Mononuclear cell (primary cell): Measurements from ENCODE around the gene ARL16. TPM values are rescaled to one million over a fixed set of nuclear protein-coding genes. Genes with fewer than 3 reads are reported as not detected.

ENCODE experiments used
- H3K27me3 ChIP-seq: 2 replicates; pipeline ENCODE4 v1.6.0; 2011; ENCODE audit warnings: low read length, control low read depth; ENCODE audit not compliant: insufficient read depth
- H3K4me1 ChIP-seq: 2 replicates; pipeline ENCODE4 v1.5.1; 2011; ENCODE audit warnings: mild to moderate bottlenecking, low read length, control low read depth; ENCODE audit not compliant: insufficient read depth
- H3K4me3 ChIP-seq: 2 replicates; pipeline ENCODE4 v1.5.1; 2011; ENCODE audit warnings: mild to moderate bottlenecking, low read length, moderate library complexity
- H3K9me3 ChIP-seq: 2 replicates; pipeline ENCODE4 v1.5.1; 2011; ENCODE audit warnings: low read depth, mild to moderate bottlenecking, control low read depth, low read length
- total RNA-seq: library from RNA; depleted of rRNA; stranded (reverse); fragments of >200 nt; gene quantifications from one replicate; pipeline ENCODE4 v1.2.3, GENCODE V29; 2012

ARL16 gene
- total RNA-seq, 1 donor = 15.5 TPM

DNA sequence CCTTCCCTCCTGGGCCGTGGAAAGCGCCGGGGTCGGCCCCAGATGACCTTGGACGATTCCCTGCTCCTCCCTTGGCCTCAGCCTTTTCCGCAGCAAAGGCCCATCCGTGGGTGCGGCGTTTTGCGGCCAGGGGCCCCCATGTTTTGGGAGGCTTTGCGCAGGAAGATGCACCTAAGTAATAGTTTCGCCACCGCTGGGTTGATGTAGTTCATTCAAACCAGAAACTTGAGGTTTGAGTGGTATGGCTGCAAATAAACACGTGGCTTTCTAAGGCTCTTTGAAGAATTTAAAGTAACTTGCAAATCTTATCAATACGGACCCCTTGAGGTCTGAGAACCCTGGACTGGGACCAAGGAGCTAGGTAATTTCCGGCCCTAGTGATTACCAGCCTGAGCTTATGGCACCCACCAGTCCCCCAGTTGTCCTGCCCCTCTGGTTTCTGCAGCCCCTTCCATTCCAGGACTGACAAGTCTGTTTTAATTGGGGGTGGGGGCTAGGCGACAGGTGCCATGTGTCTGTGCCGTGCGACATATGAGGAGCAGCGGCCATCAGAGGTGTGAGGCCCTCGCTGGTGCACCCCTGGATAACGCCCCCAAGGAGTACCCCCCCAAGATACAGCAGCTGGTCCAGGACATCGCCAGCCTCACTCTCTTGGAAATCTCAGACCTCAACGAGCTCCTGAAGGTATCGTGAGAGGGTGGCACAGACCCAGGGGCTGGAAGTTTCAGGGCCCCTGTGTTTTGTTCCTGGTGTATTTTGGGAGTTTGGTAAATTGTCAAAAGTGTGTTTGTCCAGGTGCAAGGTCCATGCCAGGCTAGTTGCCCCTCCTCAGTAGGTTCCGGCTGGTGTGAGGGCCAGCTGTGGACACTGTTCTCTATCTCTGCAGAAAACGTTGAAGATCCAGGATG is 20.4 kb upstream of the ARL16 start:
- H3K4me3 ChIP-seq = peak overlapping the region; percentile 85

DNA sequence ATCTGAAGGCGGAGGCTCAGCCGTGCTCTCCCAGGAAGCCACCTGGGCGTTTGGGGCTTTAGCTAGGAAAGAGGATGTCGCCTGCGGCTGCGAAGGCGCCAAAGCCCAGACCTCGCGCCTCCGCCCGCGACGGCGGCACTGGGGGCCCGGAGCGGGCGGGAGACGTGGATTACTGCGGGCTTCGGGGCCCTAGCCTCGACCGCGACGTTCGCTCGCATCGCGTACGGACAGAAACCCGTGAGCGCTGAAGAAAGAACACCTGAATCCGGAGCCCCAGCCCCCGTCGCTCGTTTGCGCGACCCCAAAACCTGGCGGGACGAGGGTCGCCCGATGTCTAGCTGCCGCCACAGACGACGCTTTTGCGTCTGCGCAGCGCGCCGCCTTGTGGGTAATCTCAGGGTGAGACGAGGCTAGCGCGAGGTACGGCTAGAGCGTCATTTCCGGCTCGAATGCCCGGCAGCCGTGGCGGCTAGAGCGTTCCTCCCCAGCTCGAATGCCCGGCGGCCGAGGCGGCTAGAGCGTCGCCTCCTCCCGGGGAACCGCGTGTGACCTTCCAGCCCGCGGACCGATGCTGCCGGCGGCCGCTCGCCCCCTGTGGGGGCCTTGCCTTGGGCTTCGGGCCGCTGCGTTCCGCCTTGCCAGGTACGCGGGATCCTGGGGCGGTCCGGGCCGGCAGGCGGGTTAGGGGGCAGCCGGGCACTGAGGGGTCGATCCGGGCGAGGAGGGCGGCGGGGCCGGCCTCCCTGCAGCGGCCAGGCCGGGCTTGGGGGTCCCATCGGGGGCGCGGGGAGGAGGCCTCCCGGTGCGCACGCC is 19.5 kb upstream of the ARL16 start, which contains the start of gene MRPL12:
Gene MRPL12 (plus strand): TSS at position 434 of the 813 bp plus-strand sequence. CDS start 135 bp downstream, at position 569.
- H3K27me3 ChIP-seq = no peaks in the 10 kb centered on the region
- H3K4me1 ChIP-seq = peaks cover 24% of the 10 kb centered on the region
- H3K4me3 ChIP-seq = peak within 1 kb of the TSS; percentile 85
- no peaks in the 10 kb centered on the region for H3K9me3 ChIP-seq

More for the DNA sequence above, 20.4 kb upstream of the ARL16 start:
- H3K27me3 ChIP-seq = no peaks in the 10 kb centered on the region
- no peaks in the 10 kb centered on the region for H3K9me3 ChIP-seq
- H3K4me1 ChIP-seq = peaks cover 24% of the 10 kb centered on the region

DNA sequence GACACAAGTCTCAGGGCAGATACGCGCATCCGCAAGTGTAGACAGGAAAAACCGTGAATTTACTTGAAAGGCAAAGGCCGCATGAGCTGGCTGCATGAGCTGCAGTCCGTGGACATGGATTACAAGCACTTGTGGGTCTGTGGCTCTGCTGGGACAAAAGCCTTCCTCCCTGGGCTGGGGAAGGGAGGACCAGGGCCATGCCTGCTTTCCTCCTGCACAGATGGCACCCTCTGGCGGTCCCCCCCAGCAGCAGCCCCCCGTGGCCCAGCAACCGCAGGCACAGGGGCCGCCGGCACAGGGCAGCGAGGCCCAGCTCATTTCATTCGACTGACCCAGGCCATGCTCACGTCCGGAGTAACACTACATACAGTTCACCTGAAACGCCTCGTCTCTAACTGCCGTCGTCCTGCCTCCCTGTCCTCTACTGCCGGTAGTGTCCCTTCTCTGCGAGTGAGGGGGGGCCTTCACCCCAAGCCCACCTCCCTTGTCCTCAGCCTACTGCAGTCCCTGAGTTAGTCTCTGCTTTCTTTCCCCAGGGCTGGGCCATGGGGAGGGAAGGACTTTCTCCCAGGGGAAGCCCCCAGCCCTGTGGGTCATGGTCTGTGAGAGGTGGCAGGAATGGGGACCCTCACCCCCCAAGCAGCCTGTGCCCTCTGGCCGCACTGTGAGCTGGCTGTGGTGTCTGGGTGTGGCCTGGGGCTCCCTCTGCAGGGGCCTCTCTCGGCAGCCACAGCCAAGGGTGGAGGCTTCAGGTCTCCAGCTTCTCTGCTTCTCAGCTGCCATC is 17.9 kb upstream of the ARL16 start:
- no peaks in the 10 kb centered on the region for H3K27me3 ChIP-seq
- H3K4me1 ChIP-seq = peaks cover 24% of the 10 kb centered on the region
- H3K9me3 ChIP-seq = no peaks in the 10 kb centered on the region
- no peak overlapping the region for H3K4me3 ChIP-seq

DNA sequence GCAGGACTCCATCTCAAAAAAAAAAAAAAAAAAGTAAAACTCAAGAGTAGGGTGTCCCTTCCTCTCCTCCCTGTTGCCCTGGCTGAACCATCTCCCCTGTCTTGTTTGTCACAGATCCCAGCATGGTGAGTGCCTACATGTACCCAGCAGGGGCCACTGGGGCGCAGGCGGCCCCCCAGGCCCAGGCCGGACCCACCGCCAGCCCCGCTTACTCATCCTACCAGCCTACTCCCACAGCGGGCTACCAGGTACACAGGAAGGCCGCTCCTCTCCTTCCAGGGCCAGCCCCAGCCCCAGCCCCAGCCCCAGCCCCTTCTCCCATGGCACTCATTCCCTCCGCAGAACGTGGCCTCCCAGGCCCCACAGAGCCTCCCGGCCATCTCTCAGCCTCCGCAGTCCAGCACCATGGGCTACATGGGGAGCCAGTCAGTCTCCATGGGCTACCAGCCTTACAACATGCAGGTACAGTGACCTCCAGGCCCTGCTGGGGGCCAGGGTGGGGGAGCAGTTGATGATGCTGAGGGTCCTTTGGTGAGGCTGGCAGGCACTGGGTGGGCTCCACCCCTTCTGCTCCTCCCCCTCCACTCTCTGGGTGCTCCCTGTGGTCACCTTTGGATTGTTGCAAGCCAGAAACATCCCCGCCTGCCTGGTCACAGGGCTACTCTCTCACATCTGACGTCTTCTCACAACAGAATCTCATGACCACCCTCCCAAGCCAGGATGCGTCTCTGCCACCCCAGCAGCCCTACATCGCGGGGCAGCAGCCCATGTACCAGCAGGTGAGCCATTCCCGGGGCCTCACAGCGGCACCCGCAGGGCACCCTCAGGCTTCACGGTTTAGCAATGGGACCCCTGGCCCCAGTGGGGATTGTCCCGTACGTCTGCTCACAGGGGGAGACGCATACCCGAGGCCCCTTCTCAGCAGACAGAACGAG is 17.0 kb upstream of the ARL16 start:
- H3K27me3 ChIP-seq = no peaks in the 10 kb centered on the region
- peaks cover 24% of the 10 kb centered on the region for H3K4me1 ChIP-seq
- no peak overlapping the region for H3K4me3 ChIP-seq
- H3K9me3 ChIP-seq = no peaks in the 10 kb centered on the region

DNA sequence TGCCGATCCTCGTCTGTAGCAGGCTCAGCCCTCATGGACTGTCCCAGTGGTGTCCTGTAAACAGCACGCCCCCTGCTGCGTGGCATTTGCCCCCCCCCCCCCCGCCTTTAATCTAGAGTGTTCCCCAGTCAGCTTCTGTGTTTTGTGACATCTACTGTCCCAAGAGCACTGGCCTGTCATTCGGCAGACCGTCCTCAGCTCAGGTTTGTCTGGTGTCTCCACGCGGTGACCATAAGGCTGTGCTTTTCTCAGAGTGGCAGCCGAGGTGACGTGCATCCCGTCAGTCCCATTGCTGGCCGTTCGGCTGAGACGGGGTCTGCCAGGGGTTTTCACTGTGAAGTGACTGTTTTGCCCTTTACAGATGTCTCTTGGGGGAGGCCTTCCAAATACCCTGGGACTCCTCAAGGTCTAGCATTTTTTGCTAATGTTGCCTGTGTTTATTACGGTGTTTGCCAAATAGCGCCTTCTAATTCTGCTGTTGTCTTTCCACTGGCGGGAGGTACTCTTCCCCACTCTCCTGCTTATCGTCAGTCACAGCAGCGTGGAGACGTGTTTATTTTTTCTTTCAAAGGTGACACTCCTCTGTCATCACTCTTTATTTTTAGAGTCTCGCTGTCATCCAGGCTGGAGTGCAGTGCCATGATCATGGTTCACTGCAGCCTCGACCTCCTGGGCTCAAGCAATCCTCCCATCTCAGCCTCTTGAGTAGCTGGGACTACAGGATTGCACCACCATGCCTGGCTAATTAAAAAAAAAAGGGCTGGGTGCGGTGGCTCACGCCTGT is 13.9 kb upstream of the ARL16 start:
- H3K9me3 ChIP-seq = no peaks in the 10 kb centered on the region
- H3K4me1 ChIP-seq = peaks cover 11% of the 10 kb centered on the region
- no peak overlapping the region for H3K4me3 ChIP-seq
- H3K27me3 ChIP-seq = no peaks in the 10 kb centered on the region

DNA sequence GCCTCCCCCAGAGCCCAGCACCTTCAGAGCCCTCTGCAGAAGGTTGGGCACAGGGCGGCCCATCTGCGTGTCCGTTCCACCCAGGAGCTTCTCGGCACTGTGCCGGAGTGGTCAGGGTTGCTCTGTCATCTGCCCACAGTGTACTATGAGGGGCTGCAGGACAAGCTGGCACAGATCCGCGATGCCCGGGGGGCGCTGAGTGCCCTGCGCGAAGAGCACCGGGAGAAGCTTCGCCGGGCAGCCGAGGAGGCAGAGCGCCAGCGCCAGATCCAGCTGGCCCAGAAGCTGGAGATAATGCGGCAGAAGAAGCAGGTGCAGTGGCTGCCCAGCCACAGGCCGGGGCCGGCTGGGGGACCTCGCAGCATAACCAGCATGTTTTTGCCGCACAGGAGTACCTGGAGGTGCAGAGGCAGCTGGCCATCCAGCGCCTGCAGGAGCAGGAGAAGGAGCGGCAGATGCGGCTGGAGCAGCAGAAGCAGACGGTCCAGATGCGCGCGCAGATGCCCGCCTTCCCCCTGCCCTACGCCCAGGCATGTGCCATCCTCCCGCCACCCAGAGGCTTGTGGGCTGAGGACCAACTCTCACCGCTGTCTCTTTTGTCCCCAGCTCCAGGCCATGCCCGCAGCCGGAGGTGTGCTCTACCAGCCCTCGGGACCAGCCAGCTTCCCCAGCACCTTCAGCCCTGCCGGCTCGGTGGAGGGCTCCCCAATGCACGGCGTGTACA is 12.8 kb upstream of the ARL16 start:
- Histone ChIP-seq H3K4me3 (no peak overlapping the region), H3K9me3 (no peaks in the 10 kb centered on the region), H3K27me3 (no peaks in the 10 kb centered on the region), H3K4me1 (peaks cover under 1% of the 10 kb centered on the region)

DNA sequence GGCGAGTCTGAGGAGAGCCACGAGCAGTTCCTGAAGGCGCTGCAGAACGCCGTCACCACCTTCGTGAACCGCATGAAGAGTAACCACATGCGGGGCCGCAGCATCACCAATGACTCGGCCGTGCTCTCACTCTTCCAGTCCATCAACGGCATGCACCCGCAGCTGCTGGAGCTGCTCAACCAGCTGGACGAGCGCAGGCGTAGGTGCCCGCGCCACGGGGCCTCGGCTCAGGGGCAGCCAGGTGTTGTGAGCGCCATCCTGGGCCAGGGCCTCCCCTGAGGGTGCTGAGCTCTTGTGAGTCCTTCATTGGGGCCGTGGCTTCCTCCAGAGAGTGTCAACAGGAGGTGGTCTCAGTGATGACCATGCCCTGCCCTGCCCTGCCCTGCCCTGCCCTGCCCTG is 12.2 kb upstream of the ARL16 start:
- H3K4me1 ChIP-seq = no peaks in the 10 kb centered on the region
- H3K9me3 ChIP-seq = no peaks in the 10 kb centered on the region
- H3K4me3 ChIP-seq = no peak overlapping the region
- no peaks in the 10 kb centered on the region for H3K27me3 ChIP-seq

DNA sequence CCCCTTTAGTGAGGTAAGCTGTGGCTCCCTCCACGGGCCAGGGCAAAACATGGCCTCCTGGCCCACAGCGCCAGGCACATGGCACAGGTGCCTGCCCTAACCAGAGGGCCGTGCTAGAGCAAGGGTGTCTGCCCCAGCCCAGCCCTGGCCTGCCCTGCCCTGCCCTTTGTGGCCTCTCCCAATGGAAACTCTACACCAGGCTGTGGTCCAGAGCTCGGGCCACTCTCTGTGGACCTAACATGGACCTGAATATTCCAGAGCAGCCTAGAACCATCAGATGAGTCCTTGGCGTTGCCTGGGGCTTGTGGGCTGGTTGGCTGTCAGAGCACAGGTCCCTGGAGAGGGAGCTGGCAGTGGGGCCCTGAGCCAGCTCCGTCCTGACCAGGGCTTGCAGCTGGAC is 11.6 kb upstream of the ARL16 start:
- Histone ChIP-seq H3K27me3 (no peaks in the 10 kb centered on the region), H3K4me1 (no peaks in the 10 kb centered on the region), H3K9me3 (no peaks in the 10 kb centered on the region), H3K4me3 (no peak overlapping the region)

DNA sequence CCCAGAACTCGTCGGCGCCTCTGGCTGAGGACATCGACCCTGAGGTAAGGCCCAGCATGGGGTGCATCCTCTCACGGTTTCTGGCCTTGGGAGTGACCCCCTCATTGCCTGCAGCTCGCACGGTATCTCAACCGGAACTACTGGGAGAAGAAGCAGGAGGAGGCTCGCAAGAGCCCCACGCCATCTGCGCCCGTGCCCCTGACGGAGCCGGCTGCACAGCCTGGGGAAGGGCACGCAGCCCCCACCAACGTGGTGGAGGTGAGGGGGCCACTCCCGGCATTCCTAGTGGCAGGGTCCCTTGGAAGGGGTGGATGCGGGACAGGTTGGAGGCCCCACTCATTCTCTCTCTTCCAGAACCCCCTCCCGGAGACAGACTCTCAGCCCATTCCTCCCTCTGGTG is 11.2 kb upstream of the ARL16 start:
- Histone ChIP-seq H3K4me3 (no peak overlapping the region), H3K27me3 (no peaks in the 10 kb centered on the region), H3K4me1 (no peaks in the 10 kb centered on the region), H3K9me3 (no peaks in the 10 kb centered on the region)

DNA sequence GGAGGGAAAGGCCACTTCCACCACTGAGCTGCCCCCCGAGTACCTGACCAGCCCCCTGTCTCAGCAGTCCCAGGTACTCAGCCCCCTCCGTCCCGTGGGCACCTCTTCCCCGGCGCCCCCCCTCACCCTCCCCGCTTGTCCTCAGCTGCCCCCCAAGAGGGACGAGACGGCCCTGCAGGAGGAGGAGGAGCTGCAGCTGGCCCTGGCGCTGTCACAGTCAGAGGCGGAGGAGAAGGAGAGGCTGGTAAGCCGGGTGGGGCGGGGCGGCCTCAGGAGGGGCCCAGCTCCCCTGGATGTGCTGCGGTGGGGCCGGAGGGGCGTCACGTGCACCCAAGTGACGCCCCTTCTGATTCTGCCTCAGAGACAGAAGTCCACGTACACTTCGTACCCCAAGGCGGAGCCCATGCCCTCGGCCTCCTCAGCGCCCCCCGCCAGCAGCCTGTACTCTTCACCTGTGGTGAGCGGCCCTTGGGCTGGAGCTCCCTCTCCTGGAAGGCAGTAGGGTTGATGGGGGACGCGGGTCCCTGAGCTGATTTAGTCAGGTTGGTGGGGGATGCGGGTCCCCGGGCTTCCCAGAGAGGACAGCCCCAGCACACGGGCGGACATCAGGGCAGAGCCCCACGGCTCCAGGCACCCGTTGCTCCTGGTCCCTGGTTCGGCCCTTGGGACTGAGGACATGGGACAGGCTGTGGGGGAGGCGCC is 10.1 kb upstream of the ARL16 start:
- no peaks in the 10 kb centered on the region for H3K4me1 ChIP-seq
- no peak overlapping the region for H3K4me3 ChIP-seq
- no peaks in the 10 kb centered on the region for H3K27me3 ChIP-seq
- H3K9me3 ChIP-seq = no peaks in the 10 kb centered on the region

DNA sequence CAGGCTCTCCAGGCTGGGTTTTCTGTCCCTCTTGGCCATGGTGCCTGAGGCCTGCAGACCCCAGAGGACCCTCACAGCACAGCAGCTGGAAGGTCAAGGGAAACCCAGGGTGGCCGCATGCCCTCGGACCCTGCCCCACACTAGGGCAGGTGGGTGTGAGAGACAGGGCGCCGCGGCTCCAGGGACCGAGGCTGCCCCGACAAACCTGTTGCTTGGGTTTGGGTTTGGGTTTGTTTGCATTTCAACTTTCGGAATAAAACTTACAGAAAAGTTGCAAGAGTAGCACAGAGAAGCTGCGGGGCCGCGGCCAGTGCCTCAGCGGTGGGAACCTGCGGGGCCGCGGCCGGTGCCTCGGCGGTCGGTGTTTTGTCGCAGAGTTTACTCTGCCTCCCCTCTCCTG is 8.0 kb upstream of the ARL16 start:
- H3K4me1 ChIP-seq = no peaks in the 10 kb centered on the region
- no peaks in the 10 kb centered on the region for H3K9me3 ChIP-seq
- no peaks in the 10 kb centered on the region for H3K27me3 ChIP-seq
- H3K4me3 ChIP-seq = no peak overlapping the region

DNA sequence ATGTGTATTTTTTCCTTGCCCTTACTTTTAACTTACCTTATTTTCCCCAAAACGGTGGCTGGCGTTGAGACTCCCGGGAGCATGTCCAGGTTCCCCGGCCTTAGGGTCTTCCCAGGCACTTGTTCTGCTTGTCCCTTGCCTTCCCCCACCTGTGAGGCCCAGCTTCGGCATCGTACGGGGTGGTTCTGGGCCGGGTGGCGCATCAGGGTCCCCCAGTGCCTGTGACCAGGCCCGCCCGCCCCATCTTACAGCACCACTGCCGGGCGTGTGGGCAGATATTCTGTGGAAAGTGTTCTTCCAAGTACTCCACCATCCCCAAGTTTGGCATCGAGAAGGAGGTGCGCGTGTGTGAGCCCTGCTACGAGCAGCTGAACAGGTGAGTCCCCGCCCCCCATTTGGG is 7.6 kb upstream of the ARL16 start:
- Histone ChIP-seq H3K27me3 (no peaks in the 10 kb centered on the region), H3K9me3 (no peaks in the 10 kb centered on the region), H3K4me1 (no peaks in the 10 kb centered on the region), H3K4me3 (no peak overlapping the region)
